Epithelial cell of esophagus (primary cell): Measurements from ENCODE around the gene FGGY.

Experiments used
- DNase-seq: peaks from one replicate; pipeline ENCODE4 v3.0.0; 2010; ENCODE audit warnings: low read depth
- H3K4me3 ChIP-seq: 2 replicates; pipeline ENCODE4 v1.5.1; 2011; ENCODE audit warnings: mild to moderate bottlenecking, low read length, control low read depth
- CTCF ChIP-seq: IDR thresholded peaks from 2 replicates; pipeline ENCODE4 v1.5.1; 2011; ENCODE audit warnings: low read depth, mild to moderate bottlenecking, low read length, control low read depth, inconsistent platforms; ENCODE audit not compliant: insufficient read depth; ENCODE audit errors: missing control alignments

The FGGY gene

GRCh38 chr1:59333626-59334277 lies 36.9 kb downstream of the FGGY start:
- TF ChIP-seq CTCF = no peak
- H3K4me3 ChIP-seq = no peak overlapping the region
- DNase-seq = peak; percentile 84

- H3K4me3 ChIP-seq = no peak overlapping the region
- TF ChIP-seq CTCF = no peak
- no peak for DNase-seq
These were observed 43.8 kb downstream of the FGGY start for GRCh38 chr1:59340411-59341307.

- H3K4me3 ChIP-seq = no peak overlapping the region
- no peak for TF ChIP-seq CTCF
- no peak for DNase-seq
These were observed 46.1 kb downstream of the FGGY start for GRCh38 chr1:59342801-59343575.

- H3K4me3 ChIP-seq = no peak overlapping the region
- no peak for TF ChIP-seq CTCF
- DNase-seq = no peak
These were observed 46.6 kb downstream of the FGGY start for GRCh38 chr1:59343576-59343840.

GRCh38 chr1:59345221-59345620 lies 48.3 kb downstream of the FGGY start:
- H3K4me3 ChIP-seq = no peak overlapping the region
- TF ChIP-seq CTCF = no peak
- DNase-seq = no peak

GRCh38 chr1:59346429-59346828 lies 49.5 kb downstream of the FGGY start:
- no peak overlapping the region for H3K4me3 ChIP-seq
- DNase-seq = no peak
- no peak for TF ChIP-seq CTCF
